ENCODE measurements around the gene CPA5.

- TF ChIP-seq, protein P1, sequence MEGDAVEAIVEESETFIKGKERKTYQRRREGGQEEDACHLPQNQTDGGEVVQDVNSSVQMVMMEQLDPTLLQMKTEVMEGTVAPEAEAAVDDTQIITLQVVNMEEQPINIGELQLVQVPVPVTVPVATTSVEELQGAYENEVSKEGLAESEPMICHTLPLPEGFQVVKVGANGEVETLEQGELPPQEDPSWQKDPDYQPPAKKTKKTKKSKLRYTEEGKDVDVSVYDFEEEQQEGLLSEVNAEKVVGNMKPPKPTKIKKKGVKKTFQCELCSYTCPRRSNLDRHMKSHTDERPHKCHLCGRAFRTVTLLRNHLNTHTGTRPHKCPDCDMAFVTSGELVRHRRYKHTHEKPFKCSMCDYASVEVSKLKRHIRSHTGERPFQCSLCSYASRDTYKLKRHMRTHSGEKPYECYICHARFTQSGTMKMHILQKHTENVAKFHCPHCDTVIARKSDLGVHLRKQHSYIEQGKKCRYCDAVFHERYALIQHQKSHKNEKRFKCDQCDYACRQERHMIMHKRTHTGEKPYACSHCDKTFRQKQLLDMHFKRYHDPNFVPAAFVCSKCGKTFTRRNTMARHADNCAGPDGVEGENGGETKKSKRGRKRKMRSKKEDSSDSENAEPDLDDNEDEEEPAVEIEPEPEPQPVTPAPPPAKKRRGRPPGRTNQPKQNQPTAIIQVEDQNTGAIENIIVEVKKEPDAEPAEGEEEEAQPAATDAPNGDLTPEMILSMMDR (IDR thresholded peaks at IDR 0.05; ENCODE audit: extremely low read depth in 1 of 2, insufficient read depth in 1 of 2, low read depth in 1 of 2, low read length in 2 of 2): no peak
- no peak for TF ChIP-seq POLR2A (IDR thresholded peaks at IDR 0.05; ENCODE audit: low read depth, low read length)
- TF ChIP-seq EZH2 (IDR thresholded peaks at IDR 0.05; ENCODE audit: borderline replicate concordance, low read depth, low read length, severe bottlenecking): no peak
- no peak for TF ChIP-seq MYC (IDR thresholded peaks at IDR 0.05; ENCODE audit: low read depth, low read length)
- no peak for TF ChIP-seq JUN (IDR thresholded peaks at IDR 0.05; ENCODE audit: borderline replicate concordance, insufficient read depth, insufficient read length, low read depth)
- TF ChIP-seq POLR2AphosphoS5 (IDR thresholded peaks at IDR 0.05; ENCODE audit: insufficient read depth, low read depth, low read length): no peak
Measured at GRCh38 chr7:130305433-130306042, 39.1 kb upstream of the CPA5 start.
